ENCODE data around the gene ENOX1.
A peak's percentile ranks its signal among the peaks of the same experiment; 100 is the strongest.

Gene ENOX1

DNA sequence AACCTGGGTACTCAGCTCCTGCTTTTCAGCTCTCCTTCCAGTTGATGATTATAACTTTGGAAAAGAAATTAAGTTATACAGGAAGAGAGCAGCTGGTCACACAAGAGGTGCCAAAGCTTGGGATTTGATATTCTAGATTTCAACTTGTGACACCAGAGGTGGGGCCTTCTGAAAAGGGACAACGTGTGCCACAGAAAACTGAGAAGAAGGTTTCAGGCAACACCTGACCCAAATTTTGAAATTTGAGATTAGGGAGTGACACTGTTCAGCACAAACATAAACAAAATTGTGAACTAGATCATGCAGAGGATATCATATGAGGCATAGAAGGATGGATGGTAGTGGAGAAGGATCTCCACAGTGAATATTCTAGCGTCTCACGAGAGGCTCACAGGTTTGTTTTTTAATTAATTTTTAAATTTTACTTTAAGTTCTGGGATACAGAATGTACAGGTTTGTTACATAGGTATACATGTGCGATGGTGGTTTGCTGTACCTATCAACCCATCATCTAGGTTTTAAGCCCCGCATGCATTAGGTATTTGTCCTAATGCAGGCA is 379.7 kb downstream of the ENOX1 start:
- DNase-seq (ENCODE audit: low read depth, low spot score): no peak
- TF ChIP-seq, protein P1, sequence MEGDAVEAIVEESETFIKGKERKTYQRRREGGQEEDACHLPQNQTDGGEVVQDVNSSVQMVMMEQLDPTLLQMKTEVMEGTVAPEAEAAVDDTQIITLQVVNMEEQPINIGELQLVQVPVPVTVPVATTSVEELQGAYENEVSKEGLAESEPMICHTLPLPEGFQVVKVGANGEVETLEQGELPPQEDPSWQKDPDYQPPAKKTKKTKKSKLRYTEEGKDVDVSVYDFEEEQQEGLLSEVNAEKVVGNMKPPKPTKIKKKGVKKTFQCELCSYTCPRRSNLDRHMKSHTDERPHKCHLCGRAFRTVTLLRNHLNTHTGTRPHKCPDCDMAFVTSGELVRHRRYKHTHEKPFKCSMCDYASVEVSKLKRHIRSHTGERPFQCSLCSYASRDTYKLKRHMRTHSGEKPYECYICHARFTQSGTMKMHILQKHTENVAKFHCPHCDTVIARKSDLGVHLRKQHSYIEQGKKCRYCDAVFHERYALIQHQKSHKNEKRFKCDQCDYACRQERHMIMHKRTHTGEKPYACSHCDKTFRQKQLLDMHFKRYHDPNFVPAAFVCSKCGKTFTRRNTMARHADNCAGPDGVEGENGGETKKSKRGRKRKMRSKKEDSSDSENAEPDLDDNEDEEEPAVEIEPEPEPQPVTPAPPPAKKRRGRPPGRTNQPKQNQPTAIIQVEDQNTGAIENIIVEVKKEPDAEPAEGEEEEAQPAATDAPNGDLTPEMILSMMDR (IDR thresholded peaks at IDR 0.05; ENCODE audit: low read depth, low read length): no peak
- in situ Hi-C loops (cut with HindIII; ENCODE audit: low sequenced_read_pairs): no loop called here
- H3K4me3 ChIP-seq (ENCODE audit: low read depth, low read length): no peak overlapping the region

DNA sequence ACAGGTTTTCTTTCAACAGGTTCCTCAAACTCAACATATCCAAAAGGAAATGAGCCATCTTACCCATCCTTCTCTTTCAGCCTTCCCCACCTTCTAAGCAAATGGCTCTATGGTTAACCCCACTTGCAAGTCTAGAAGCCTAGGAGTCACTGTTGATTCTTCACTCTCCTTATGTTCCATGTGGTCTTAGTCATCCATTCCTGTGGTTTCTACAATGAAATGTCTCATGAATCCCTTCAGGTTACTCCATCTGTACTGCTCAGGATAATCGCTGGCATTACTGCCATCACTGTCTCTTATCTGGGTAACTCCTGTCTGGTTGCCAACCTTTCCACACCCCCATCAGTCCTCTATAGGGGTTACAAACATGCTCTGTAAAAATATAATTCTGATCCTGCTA is 381.3 kb downstream of the ENOX1 start:
- DNase-seq (ENCODE audit: low read depth, low spot score): peak; percentile 78
- TF ChIP-seq, protein P1 (IDR thresholded peaks at IDR 0.05; ENCODE audit: low read depth, low read length): no peak
- H3K4me3 ChIP-seq (ENCODE audit: low read depth, low read length): no peak overlapping the region
- in situ Hi-C loops (cut with HindIII; ENCODE audit: low sequenced_read_pairs): no loop called here

DNA sequence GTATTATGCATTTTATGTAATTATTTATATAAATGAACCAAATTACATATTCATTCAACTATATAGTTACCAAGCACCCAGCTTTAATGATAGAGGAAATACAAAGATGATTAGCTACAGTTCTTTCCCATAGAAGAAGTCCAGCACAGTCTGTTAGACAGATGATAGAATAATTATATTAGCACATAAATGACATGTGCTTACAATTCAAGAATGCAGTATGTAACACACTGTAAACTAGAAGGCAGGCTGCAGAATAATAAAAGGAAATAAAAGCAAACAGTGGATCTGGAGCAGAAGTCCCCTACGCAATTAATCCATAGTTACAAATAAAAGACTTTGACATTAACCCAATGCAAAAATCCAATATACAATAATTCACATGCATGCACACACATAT is 384.4 kb downstream of the ENOX1 start:
- DNase-seq (ENCODE audit: low read depth, low spot score): no peak
- H3K4me3 ChIP-seq (ENCODE audit: low read depth, low read length): no peak overlapping the region
- TF ChIP-seq, protein P1 (IDR thresholded peaks at IDR 0.05; ENCODE audit: low read depth, low read length): no peak
- in situ Hi-C loops (cut with HindIII; ENCODE audit: low sequenced_read_pairs): no loop called here

DNA sequence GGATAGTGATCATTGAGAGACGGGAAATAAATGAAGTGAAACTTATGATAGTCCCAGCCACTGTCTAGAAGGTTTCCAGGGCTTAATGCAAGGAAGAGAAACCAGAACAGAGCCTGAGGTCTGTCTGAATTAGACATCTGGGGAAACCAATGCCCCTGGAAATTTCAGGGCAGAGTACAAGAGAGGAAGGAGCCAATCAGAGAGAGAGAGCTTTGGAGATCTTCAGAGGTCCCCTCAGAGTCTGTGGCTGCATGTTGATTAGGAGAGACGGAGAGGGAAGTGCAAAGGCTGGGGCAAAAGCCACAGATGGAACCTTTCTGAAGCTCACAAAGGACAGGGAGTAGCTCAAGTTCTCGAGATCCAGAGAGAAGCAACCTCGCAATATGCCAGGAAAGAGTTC is 385.4 kb downstream of the ENOX1 start:
- no peak overlapping the region for H3K4me3 ChIP-seq (ENCODE audit: low read depth, low read length)
- in situ Hi-C loops (cut with HindIII; ENCODE audit: low sequenced_read_pairs): no loop called here
- no peak for DNase-seq (ENCODE audit: low read depth, low spot score)
- TF ChIP-seq, protein P1 (IDR thresholded peaks at IDR 0.05; ENCODE audit: low read depth, low read length): no peak

DNA sequence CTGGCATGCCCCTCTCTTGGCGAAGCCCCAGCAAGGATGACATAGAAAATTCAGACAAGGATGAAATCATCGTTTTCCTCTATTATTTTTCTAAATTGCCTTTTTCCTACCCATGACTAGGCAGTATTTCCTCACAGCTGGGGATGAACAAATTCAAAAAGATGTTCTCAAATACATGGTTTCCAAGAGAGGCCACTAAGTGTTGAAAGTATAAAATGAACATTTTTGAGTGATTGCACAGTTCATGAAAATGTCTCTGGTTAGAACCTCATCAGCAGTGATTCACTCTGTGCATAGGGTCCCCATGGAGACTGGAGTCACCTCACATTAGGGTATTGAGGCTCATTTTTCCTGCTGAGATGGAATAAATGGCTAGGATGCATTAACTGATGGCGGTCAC is 389.7 kb downstream of the ENOX1 start:
- DNase-seq (ENCODE audit: low read depth, low spot score): peak; percentile 75
- H3K4me3 ChIP-seq (ENCODE audit: low read depth, low read length): no peak overlapping the region

DNA sequence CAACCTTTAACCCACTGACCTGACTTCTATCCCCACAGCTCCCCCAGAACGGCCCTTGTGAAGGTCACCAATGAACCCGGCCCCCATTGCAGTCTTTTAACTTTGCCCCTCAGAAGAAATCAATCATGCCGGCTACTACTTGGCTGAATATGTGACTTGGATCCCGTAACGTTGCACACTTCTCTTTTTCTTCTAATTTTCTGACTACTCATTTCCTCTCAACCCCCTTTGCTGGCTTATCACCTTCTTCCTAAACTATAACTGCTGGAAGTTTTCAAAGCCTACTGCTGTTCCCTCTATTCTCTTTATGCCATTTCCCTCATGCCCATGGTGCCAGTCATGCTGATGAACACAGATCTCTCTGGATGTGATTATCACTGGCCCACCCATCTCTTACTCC is 395.7 kb downstream of the ENOX1 start:
- in situ Hi-C loops (cut with HindIII; ENCODE audit: low sequenced_read_pairs): no loop called here
- no peak overlapping the region for H3K4me3 ChIP-seq (ENCODE audit: low read depth, low read length)
- TF ChIP-seq, protein P1 (IDR thresholded peaks at IDR 0.05; ENCODE audit: low read depth, low read length): no peak
- no peak for DNase-seq (ENCODE audit: low read depth, low spot score)

More for the DNA sequence above, 389.7 kb downstream of the ENOX1 start:
- TF ChIP-seq, protein P1 (IDR thresholded peaks at IDR 0.05; ENCODE audit: low read depth, low read length): no peak
- in situ Hi-C loops (cut with HindIII; ENCODE audit: low sequenced_read_pairs): no loop called here

DNA sequence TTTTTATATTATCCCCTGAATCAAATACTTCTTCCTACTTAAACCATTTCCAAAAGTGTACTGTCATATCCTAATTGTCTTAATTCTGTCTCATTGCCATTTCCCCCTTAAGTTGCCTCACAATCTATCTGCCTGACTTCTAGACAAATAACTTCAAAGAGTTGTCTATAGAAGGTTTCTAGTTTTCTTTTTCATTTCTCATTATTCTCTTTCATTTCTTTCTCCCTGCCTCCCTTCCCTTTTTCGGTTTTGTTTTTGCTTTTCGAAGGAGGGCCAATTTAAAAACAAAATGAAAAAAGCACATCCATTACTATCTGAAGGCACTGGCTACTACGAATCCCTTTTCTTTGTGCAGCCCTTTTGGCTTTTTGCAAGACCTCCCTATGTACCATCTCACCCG is 396.2 kb downstream of the ENOX1 start:
- H3K4me3 ChIP-seq (ENCODE audit: low read depth, low read length): no peak overlapping the region
- in situ Hi-C loops (cut with HindIII; ENCODE audit: low sequenced_read_pairs): no loop called here
- no peak for DNase-seq (ENCODE audit: low read depth, low spot score)
- TF ChIP-seq, protein P1 (IDR thresholded peaks at IDR 0.05; ENCODE audit: low read depth, low read length): no peak
